Neuronal stem cell (in vitro differentiated cells): Measurements from ENCODE around the gene ARHGAP44.

Experiments used
- DNase-seq: peaks from one replicate; pipeline ENCODE4 v3.0.0-alpha.2; 2013; ENCODE audit warnings: low spot score
- H2AFZ ChIP-seq: one replicate; pipeline ENCODE4 v1.6.1; 2013; ENCODE audit warnings: mild to moderate bottlenecking, low read length, inconsistent platforms
- H2AK5ac ChIP-seq: 2 replicates; pipeline ENCODE4 v1.6.1; 2013; ENCODE audit warnings: low read depth, mild to moderate bottlenecking, inconsistent platforms, low read length, moderate library complexity, mixed read lengths
- H2BK120ac ChIP-seq: 2 replicates; pipeline ENCODE4 v1.6.1; 2013; ENCODE audit warnings: low read depth, mild to moderate bottlenecking, inconsistent platforms, low read length, moderate library complexity, mixed read lengths
- H2BK12ac ChIP-seq: one replicate; pipeline ENCODE4 v1.6.1; 2013; ENCODE audit warnings: low read length, inconsistent platforms
- H2BK15ac ChIP-seq: 2 replicates; pipeline ENCODE4 v1.6.1; 2013; ENCODE audit warnings: mild to moderate bottlenecking, low read length, inconsistent platforms, mixed read lengths
- H2BK5ac ChIP-seq: one replicate; pipeline ENCODE4 v1.6.1; 2013; ENCODE audit warnings: inconsistent platforms, mild to moderate bottlenecking, low read length, moderate library complexity
- H3K14ac ChIP-seq: one replicate; pipeline ENCODE4 v1.6.1; 2013; ENCODE audit warnings: low read length, inconsistent platforms
- H3K18ac ChIP-seq: 2 replicates; pipeline ENCODE4 v1.6.1; 2013; ENCODE audit warnings: low read length, inconsistent platforms
- H3K23ac ChIP-seq: 2 replicates; pipeline ENCODE4 v1.6.1; 2013; ENCODE audit warnings: low read depth, mild to moderate bottlenecking, mixed read lengths, low read length, inconsistent platforms; ENCODE audit not compliant: poor library complexity
- H3K27ac ChIP-seq: replicated peaks from 3 replicates; pipeline ENCODE4 v1.5.1; 2013; ENCODE audit warnings: low read length, inconsistent platforms
- H3K27me3 ChIP-seq, 3 experiments: 2 replicates each; pipeline ENCODE4 v1.6.1; 2013; ENCODE audit warnings: low read length in 3 of 3, mild to moderate bottlenecking in 2 of 3, inconsistent platforms in 1 of 3, low read depth in 1 of 3, mixed read lengths in 1 of 3, moderate library complexity in 1 of 3; ENCODE audit not compliant: control insufficient read depth in 3 of 3, insufficient read depth in 3 of 3
- H3K36me3 ChIP-seq, 2 donors: replicated peaks in 1 of 2; 2 replicates each; pipeline ENCODE4 v1.6.1; 2013; ENCODE audit warnings: low read length in 2 of 2; ENCODE audit not compliant: control insufficient read depth in 2 of 2, insufficient read depth in 2 of 2
- H3K4ac ChIP-seq: 2 replicates; pipeline ENCODE4 v1.6.1; 2013; ENCODE audit warnings: inconsistent platforms, mild to moderate bottlenecking, low read length, moderate library complexity
- H3K4me1 ChIP-seq, 2 donors: 1 replicate in 1 of 2; 2 replicates in 1 of 2; pipeline ENCODE4 v1.6.1; 2013; ENCODE audit warnings: low read length in 2 of 2, low read depth in 1 of 2; ENCODE audit not compliant: control insufficient read depth in 2 of 2, insufficient read depth in 1 of 2
- H3K4me2 ChIP-seq: one replicate; pipeline ENCODE4 v1.6.1; 2013; ENCODE audit warnings: mild to moderate bottlenecking, low read length, inconsistent platforms; ENCODE audit not compliant: insufficient read depth, poor library complexity, severe bottlenecking
- H3K4me3 ChIP-seq, 2 donors: 2 replicates each; pipeline ENCODE4 v1.5.1; 2013; ENCODE audit warnings: low read length in 2 of 2, mild to moderate bottlenecking in 2 of 2, inconsistent platforms in 1 of 2, moderate library complexity in 1 of 2
- H3K79me1 ChIP-seq: one replicate; pipeline ENCODE4 v1.6.1; 2013; ENCODE audit warnings: low read depth, mild to moderate bottlenecking, inconsistent platforms, low read length, moderate library complexity
- H3K9ac ChIP-seq: one replicate; pipeline ENCODE4 v1.6.1; 2013; ENCODE audit warnings: mild to moderate bottlenecking, low read depth, low read length, inconsistent platforms; ENCODE audit not compliant: poor library complexity
- H3K9me3 ChIP-seq, 2 donors: replicated peaks in 1 of 2; 2 replicates each; pipeline versions ENCODE3 to v1.6.1; 2013; ENCODE audit warnings: low read length in 2 of 2, mild to moderate bottlenecking in 2 of 2, inconsistent platforms in 1 of 2, low read depth in 1 of 2, mixed read lengths in 1 of 2, moderate library complexity in 1 of 2; ENCODE audit not compliant: control insufficient read depth in 2 of 2, insufficient read depth in 1 of 2
- H4K8ac ChIP-seq: one replicate; pipeline ENCODE4 v1.6.1; 2013; ENCODE audit warnings: low read depth, mild to moderate bottlenecking, inconsistent platforms, low read length, moderate library complexity
- H4K91ac ChIP-seq: one replicate; pipeline ENCODE4 v1.6.1; 2013; ENCODE audit warnings: low read length, low read depth, mild to moderate bottlenecking, inconsistent platforms; ENCODE audit not compliant: poor library complexity
- WGBS, 2 donors: extraction: QIAGEN DNeasy Blood & Tissue Kit; methylation state at CpG; one replicate each; pipeline ENCODE4 v1.1.7; 2013; ENCODE audit warnings: missing lambda C conversion rate in 2 of 2, mixed read lengths in 1 of 2; ENCODE audit not compliant: insufficient read length in 2 of 2, insufficient replicate concordance in 1 of 2; ENCODE audit errors: extremely low coverage in 2 of 2; 5-methylcytosine and 5-hydroxymethylcytosine counted together

Gene ARHGAP44

GRCh38 chr17:12909046-12909445 lies 119.7 kb downstream of the ARHGAP44 start:
- no peak overlapping the region for H2BK12ac ChIP-seq
- H3K9ac ChIP-seq, result no peak overlapping the region
- no peak overlapping the region for H4K8ac ChIP-seq
- H4K91ac ChIP-seq, result no peak overlapping the region
- no peak overlapping the region for H3K4me3 ChIP-seq
- no peak overlapping the region for H2BK15ac ChIP-seq
- H3K9me3 ChIP-seq, result peaks cover 0 to 1% of the 10 kb centered on the region in 2 donors
- H3K18ac ChIP-seq, result no peak overlapping the region
- no peak overlapping the region for H2AK5ac ChIP-seq
- H2BK120ac ChIP-seq, result no peak overlapping the region
- no peaks in the 10 kb centered on the region for H3K27me3 ChIP-seq
- H3K4me2 ChIP-seq, result no peak overlapping the region
- H3K36me3 ChIP-seq, result no peaks in the 10 kb centered on the region
- no peak overlapping the region for H2AFZ ChIP-seq
- no peak overlapping the region for H3K14ac ChIP-seq
- no CpG with 5 or more reads among the region's 5 CpGs for WGBS, 2 donors
- no peak overlapping the region for H3K27ac ChIP-seq
- no peaks in the 10 kb centered on the region for H3K79me1 ChIP-seq
- no peaks in the 10 kb centered on the region for H3K4me1 ChIP-seq
- no peak for DNase-seq
- no peak overlapping the region for H3K23ac ChIP-seq
- H2BK5ac ChIP-seq, result no peak overlapping the region
- H3K4ac ChIP-seq, result no peak overlapping the region

- DNase-seq, result no peak
- no peak overlapping the region for H3K23ac ChIP-seq
- H3K79me1 ChIP-seq, result no peaks in the 10 kb centered on the region
- H2BK12ac ChIP-seq, result no peak overlapping the region
- H2BK5ac ChIP-seq, result no peak overlapping the region
- H2AFZ ChIP-seq, result no peak overlapping the region
- no peak overlapping the region for H4K91ac ChIP-seq
- H4K8ac ChIP-seq, result no peak overlapping the region
- no peaks in the 10 kb centered on the region for H3K36me3 ChIP-seq
- WGBS, 2 donors, result no CpG with 5 or more reads among the region's 1 CpG
- H3K18ac ChIP-seq, result no peak overlapping the region
- H3K14ac ChIP-seq, result no peak overlapping the region
- H3K9ac ChIP-seq, result no peak overlapping the region
- no peak overlapping the region for H3K4ac ChIP-seq
- no peaks in the 10 kb centered on the region for H3K4me1 ChIP-seq
- no peak overlapping the region for H2AK5ac ChIP-seq
- H3K27me3 ChIP-seq, result no peaks in the 10 kb centered on the region
- H3K4me3 ChIP-seq, result no peak overlapping the region
- H2BK15ac ChIP-seq, result no peak overlapping the region
- H2BK120ac ChIP-seq, result no peak overlapping the region
- no peak overlapping the region for H3K27ac ChIP-seq
- peaks cover 0 to 1% of the 10 kb centered on the region in 2 donors for H3K9me3 ChIP-seq
- H3K4me2 ChIP-seq, result no peak overlapping the region
Observed at GRCh38 chr17:12909511-12909910, 120.2 kb downstream of the ARHGAP44 start.

- DNase-seq, result no peak
- Histone ChIP-seq H3K27ac (no peak overlapping the region), H2AK5ac (no peak overlapping the region), H3K23ac (no peak overlapping the region), H3K36me3 (no peaks in the 10 kb centered on the region), H3K4me1 (no peaks in the 10 kb centered on the region), H3K4me3 (no peak overlapping the region), H2BK120ac (no peak overlapping the region), H2BK5ac (no peak overlapping the region), H3K9me3 (peaks cover 0 to 1% of the 10 kb centered on the region in 2 donors), H4K91ac (no peak overlapping the region), H3K9ac (no peak overlapping the region), H2BK12ac (no peak overlapping the region), H2AFZ (no peak overlapping the region), H3K18ac (no peak overlapping the region), H3K4ac (no peak overlapping the region), H2BK15ac (no peak overlapping the region), H3K79me1 (no peaks in the 10 kb centered on the region), H3K27me3 (no peaks in the 10 kb centered on the region), H4K8ac (no peak overlapping the region), H3K14ac (no peak overlapping the region), H3K4me2 (no peak overlapping the region)
- no CpG with 5 or more reads among the region's 4 CpGs for WGBS, 2 donors
Observed at GRCh38 chr17:12911239-12911638, 121.9 kb downstream of the ARHGAP44 start.

DNA sequence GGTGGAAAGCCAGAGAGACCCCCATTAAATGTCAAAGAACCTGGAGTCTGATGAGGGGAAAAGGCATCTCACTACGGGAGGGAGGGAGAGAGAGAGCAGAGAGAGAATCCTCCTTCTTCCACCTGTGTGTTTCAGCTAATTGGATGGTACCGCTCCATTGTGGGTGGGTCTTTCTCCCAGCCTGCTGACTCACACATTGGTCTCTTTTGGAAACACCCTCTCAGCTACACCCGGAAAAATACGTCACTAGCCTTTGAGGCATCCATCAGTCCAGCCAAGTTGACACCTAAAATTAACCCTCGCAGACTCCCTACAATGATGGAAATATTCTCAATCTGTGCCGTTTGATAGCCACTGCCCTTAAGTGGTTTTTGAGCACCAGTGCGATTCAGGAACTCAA lies 128.1 kb downstream of the ARHGAP44 start:
- H3K79me1 ChIP-seq, result peaks cover 1% of the 10 kb centered on the region
- DNase-seq, result no peak
- no peak overlapping the region for H4K91ac ChIP-seq
- H2AK5ac ChIP-seq, result no peak overlapping the region
- no peak overlapping the region for H3K4ac ChIP-seq
- no peak overlapping the region for H3K23ac ChIP-seq
- H3K27me3 ChIP-seq, result no peaks in the 10 kb centered on the region
- H2BK120ac ChIP-seq, result no peak overlapping the region
- WGBS, 2 donors, result no CpG with 5 or more reads among the region's 7 CpGs
- no peaks in the 10 kb centered on the region for H3K4me1 ChIP-seq
- no peak overlapping the region for H2BK15ac ChIP-seq
- no peak overlapping the region for H4K8ac ChIP-seq
- H3K18ac ChIP-seq, result no peak overlapping the region
- H3K4me3 ChIP-seq, result no peak overlapping the region
- H3K9me3 ChIP-seq, result no peaks in the 10 kb centered on the region
- H3K9ac ChIP-seq, result no peak overlapping the region
- no peak overlapping the region for H3K27ac ChIP-seq
- no peak overlapping the region for H3K4me2 ChIP-seq
- H2AFZ ChIP-seq, result no peak overlapping the region
- no peak overlapping the region for H2BK12ac ChIP-seq
- H2BK5ac ChIP-seq, result no peak overlapping the region
- no peaks in the 10 kb centered on the region for H3K36me3 ChIP-seq
- H3K14ac ChIP-seq, result no peak overlapping the region
